ENCODE results near the gene OGFR.

DNA sequence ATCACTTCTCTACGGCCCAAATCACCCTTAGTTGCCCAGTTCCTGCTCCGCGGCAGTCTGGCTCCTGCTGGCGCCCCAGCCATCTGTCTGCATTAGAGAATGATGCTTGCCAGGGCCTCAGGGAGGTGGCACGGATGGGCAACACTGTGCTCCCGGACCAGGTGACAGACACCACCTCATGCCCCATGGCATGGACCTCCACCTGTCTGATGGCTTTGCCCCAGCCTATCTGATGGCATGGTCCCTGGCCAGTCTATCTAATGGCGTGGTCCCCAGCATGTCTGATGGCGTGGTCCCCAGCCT lies 27.2 kb upstream of the OGFR start:
- TF ChIP-seq EZH2phosphoT487 (IDR thresholded peaks at IDR 0.05; ENCODE audit: unreplicated experiment) (no peak), POLR2AphosphoS5 (IDR thresholded peaks at IDR 0.05; ENCODE audit: low read depth) (no peak), NANOG (IDR thresholded peaks at IDR 0.05; ENCODE audit: borderline replicate concordance) (no peak), ZNF114 (CRISPR knock-in tag; IDR thresholded peaks at IDR 0.05) (no peak), EZH2 (IDR thresholded peaks at IDR 0.05; ENCODE audit: low read depth, unreplicated experiment) (no peak)
- TF ChIP-seq, protein P1, sequence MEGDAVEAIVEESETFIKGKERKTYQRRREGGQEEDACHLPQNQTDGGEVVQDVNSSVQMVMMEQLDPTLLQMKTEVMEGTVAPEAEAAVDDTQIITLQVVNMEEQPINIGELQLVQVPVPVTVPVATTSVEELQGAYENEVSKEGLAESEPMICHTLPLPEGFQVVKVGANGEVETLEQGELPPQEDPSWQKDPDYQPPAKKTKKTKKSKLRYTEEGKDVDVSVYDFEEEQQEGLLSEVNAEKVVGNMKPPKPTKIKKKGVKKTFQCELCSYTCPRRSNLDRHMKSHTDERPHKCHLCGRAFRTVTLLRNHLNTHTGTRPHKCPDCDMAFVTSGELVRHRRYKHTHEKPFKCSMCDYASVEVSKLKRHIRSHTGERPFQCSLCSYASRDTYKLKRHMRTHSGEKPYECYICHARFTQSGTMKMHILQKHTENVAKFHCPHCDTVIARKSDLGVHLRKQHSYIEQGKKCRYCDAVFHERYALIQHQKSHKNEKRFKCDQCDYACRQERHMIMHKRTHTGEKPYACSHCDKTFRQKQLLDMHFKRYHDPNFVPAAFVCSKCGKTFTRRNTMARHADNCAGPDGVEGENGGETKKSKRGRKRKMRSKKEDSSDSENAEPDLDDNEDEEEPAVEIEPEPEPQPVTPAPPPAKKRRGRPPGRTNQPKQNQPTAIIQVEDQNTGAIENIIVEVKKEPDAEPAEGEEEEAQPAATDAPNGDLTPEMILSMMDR (conservative IDR thresholded peaks at IDR 0.05; ENCODE audit: low read depth in 2 of 2) = no peak
- TF ChIP-seq, protein P2, sequence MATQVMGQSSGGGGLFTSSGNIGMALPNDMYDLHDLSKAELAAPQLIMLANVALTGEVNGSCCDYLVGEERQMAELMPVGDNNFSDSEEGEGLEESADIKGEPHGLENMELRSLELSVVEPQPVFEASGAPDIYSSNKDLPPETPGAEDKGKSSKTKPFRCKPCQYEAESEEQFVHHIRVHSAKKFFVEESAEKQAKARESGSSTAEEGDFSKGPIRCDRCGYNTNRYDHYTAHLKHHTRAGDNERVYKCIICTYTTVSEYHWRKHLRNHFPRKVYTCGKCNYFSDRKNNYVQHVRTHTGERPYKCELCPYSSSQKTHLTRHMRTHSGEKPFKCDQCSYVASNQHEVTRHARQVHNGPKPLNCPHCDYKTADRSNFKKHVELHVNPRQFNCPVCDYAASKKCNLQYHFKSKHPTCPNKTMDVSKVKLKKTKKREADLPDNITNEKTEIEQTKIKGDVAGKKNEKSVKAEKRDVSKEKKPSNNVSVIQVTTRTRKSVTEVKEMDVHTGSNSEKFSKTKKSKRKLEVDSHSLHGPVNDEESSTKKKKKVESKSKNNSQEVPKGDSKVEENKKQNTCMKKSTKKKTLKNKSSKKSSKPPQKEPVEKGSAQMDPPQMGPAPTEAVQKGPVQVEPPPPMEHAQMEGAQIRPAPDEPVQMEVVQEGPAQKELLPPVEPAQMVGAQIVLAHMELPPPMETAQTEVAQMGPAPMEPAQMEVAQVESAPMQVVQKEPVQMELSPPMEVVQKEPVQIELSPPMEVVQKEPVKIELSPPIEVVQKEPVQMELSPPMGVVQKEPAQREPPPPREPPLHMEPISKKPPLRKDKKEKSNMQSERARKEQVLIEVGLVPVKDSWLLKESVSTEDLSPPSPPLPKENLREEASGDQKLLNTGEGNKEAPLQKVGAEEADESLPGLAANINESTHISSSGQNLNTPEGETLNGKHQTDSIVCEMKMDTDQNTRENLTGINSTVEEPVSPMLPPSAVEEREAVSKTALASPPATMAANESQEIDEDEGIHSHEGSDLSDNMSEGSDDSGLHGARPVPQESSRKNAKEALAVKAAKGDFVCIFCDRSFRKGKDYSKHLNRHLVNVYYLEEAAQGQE (IDR thresholded peaks at IDR 0.05; ENCODE audit: unreplicated experiment) = no peak
- TF ChIP-seq, protein P3, sequence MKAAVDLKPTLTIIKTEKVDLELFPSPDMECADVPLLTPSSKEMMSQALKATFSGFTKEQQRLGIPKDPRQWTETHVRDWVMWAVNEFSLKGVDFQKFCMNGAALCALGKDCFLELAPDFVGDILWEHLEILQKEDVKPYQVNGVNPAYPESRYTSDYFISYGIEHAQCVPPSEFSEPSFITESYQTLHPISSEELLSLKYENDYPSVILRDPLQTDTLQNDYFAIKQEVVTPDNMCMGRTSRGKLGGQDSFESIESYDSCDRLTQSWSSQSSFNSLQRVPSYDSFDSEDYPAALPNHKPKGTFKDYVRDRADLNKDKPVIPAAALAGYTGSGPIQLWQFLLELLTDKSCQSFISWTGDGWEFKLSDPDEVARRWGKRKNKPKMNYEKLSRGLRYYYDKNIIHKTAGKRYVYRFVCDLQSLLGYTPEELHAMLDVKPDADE (IDR thresholded peaks at IDR 0.05) = no peak

Measured in GM23338 (cell line).